ENCODE results near the gene GOLGA5. TPM values are rescaled to one million over a fixed set of nuclear protein-coding genes. Genes with fewer than 3 reads are reported as not detected.

GOLGA5 gene
- total and polyA plus RNA-seq, 2 of the 13 experiments (the other 11 are each of a cell fraction or from before 2014, with no cell fraction given), result 31.0 to 40.0 TPM

- no peak for TF ChIP-seq SAFB2 (CRISPR knock-in tag; IDR thresholded peaks at IDR 0.05; ENCODE audit: borderline replicate concordance, low read depth)
- no peak for TF ChIP-seq ZNF317 (CRISPR knock-in tag; IDR thresholded peaks at IDR 0.05)
- TF ChIP-seq FOXO4 (CRISPR knock-in tag; conservative IDR thresholded peaks at IDR 0.05), result 0 out of 2 replicates have a peak, but pooled peaks have one; percentile 80
Measured at GRCh38 chr14:92747701-92748258, 46.3 kb upstream of the GOLGA5 start (continued).

GRCh38 chr14:92748259-92749016 is 45.7 kb upstream of the GOLGA5 start, which contains the start of gene LGMN:
Gene LGMN, minus strand, starts transcription at chr14:92748627. Its CDS starts 15,841 bp downstream, at chr14:92732786.
- no peaks in the 10 kb centered on the region; the same call in 1 of the 2 replicates for H4K20me1 ChIP-seq (ENCODE audit: insufficient read depth, low read length)
- H3K4me1 ChIP-seq (ENCODE audit: insufficient read depth, low read length), result peaks cover 45% of the 10 kb centered on the region
- FAIRE-seq, result peak; percentile 78
- no TSS peak for BruUV-seq (replicated peaks)
- ATAC-seq, result peak; percentile 99
- in situ Hi-C loops (cut with HindIII; ENCODE audit: extremely low pct_ligation_motif_present, low pct_unique_long_range_greater_than_20kb) (no loop called here), intact Hi-C loops (cut with micrococcal nuclease; ENCODE audit: unreplicated experiment) (loop anchor here (5.0 kb wide), 1 partner anchor 36 kb away; no protein-coding TSS in a partner anchor)
- WGBS (ENCODE audit: low lambda C conversion rate), result 1% methylated on average over 17 of the region's 50 CpGs
- POLR2A ChIA-PET, result interaction anchor here (0.8 to 2.0 kb wide), 16 partner anchors 9 to 55 kb away, joined by 3 to 29 read pairs (median 4); partner anchors contain the start of gene GOLGA5
- H3K27me3 ChIP-seq (ENCODE audit: control insufficient read depth in 1 of 2, insufficient read depth in 2 of 2, low read length in 2 of 2), result no peaks in the 10 kb centered on the region; a peak in 1 of 5 replicates
- H3K4me2 ChIP-seq (ENCODE audit: low read depth, low read length), result peak within 1 kb of the TSS; percentile 84
- CTCF ChIA-PET (ENCODE audit: low intra/inter-chr PET ratio, low total read pairs), result no interaction called here
- no peaks in the 10 kb centered on the region for H3K36me3 ChIP-seq (replicated peaks in 1 of 2; ENCODE audit: control insufficient read depth in 1 of 2, insufficient read depth in 2 of 2, low read length in 2 of 2)
- H3K4me3 ChIP-seq (replicated peaks in 1 of 3; ENCODE audit: insufficient read depth in 1 of 3, low read depth in 2 of 3, low read length in 3 of 3), result peak within 1 kb of the TSS; percentile 80 to 89 (median 87)
- peaks cover 9% of the 10 kb centered on the region for H3K79me2 ChIP-seq (ENCODE audit: insufficient read depth, low read length)
- DNase-seq (ENCODE audit: low spot score), result peak; percentile 92
- H2AFZ ChIP-seq (ENCODE audit: low read length), result peak within 1 kb of the TSS; percentile 71
- H3K9me3 ChIP-seq (ENCODE audit: low read length), result no peaks in the 10 kb centered on the region
- H3K9ac ChIP-seq (ENCODE audit: insufficient read depth, low read depth, low read length), result peak within 1 kb of the TSS; percentile 81
- H3K27ac ChIP-seq (ENCODE audit: extremely low read length, insufficient read depth, low read length), result peak within 1 kb of the TSS; percentile 50
- TF ChIP-seq MATR3 (CRISPR knock-in tag; IDR thresholded peaks at IDR 0.05) (no peak), ZNF782 (CRISPR knock-in tag; IDR thresholded peaks at IDR 0.05; ENCODE audit: borderline replicate concordance) (peak; percentile 83; the same call in 1 of the 2 replicates), HOMEZ (CRISPR knock-in tag; IDR thresholded peaks at IDR 0.05; ENCODE audit: low read depth) (peak; percentile 40; the same call in 1 of the 2 replicates), E2F5 (CRISPR knock-in tag; conservative IDR thresholded peaks at IDR 0.05) (peak; percentile 71), ZNF704 (CRISPR knock-in tag; IDR thresholded peaks at IDR 0.05; ENCODE audit: borderline replicate concordance) (no peak), HNRNPLL (IDR thresholded peaks at IDR 0.05; ENCODE audit: low read depth, low read length, poor library complexity, severe bottlenecking) (peak; percentile 77), MYNN (CRISPR knock-in tag; IDR thresholded peaks at IDR 0.05; ENCODE audit: low read depth) (no peak), PTBP1 (IDR thresholded peaks at IDR 0.05; ENCODE audit: low read depth, low read length, poor library complexity, severe bottlenecking) (no peak), MEF2D (CRISPR knock-in tag; IDR thresholded peaks at IDR 0.05) (peak; percentile 49; the same call in 1 of the 2 replicates), SNRNP70 (IDR thresholded peaks at IDR 0.05; ENCODE audit: low read depth, low read length) (no peak), SSRP1 (CRISPR knock-in tag; IDR thresholded peaks at IDR 0.05) (no peak), STAG1 (CRISPR knock-in tag; IDR thresholded peaks at IDR 0.05) (no peak), ZNF382 (CRISPR knock-in tag; IDR thresholded peaks at IDR 0.05; ENCODE audit: borderline replicate concordance) (no peak)

All from HepG2 (cell line).